H1 (cell line): ENCODE data around the gene DPYSL3. TPM values are rescaled to one million over a fixed set of nuclear protein-coding genes. Genes with fewer than 3 reads are reported as not detected.

Source experiments
- CTCF ChIA-PET: fragments of 300-600 bp; sonication (Branson Sonifier 250); formaldehyde crosslinking; loops from one replicate; lab custom pipeline; 2021; ENCODE audit not compliant: partially characterized antibody; lab: Charles Lee
- POLR2A ChIA-PET: fragments of 300-600 bp; sonication (Branson Sonifier 250); formaldehyde crosslinking; loops from one replicate; lab custom pipeline; 2021; ENCODE audit warnings: inconsistent platforms; ENCODE audit not compliant: partially characterized antibody; lab: Charles Lee
- DNase-seq, 2 experiments: peaks; one replicate each; pipeline versions ENCODE4 v3.0.0 to v3.0.0-alpha.2; 2010 to 2022; ENCODE audit warnings: low spot score in 2 of 2, low read depth in 1 of 2, mixed read lengths in 1 of 2
- FAIRE-seq: peaks from 2 replicates; lab custom pipeline; 2011; peaks lifted over from hg19 to GRCh38; lab: Jason Lieb, UNC
- H2AFZ ChIP-seq: 2 replicates; pipeline ENCODE4 v1.8.1; 2012; ENCODE audit warnings: low read length, inconsistent platforms
- H2AK5ac ChIP-seq: 2 replicates; pipeline ENCODE4 v1.6.1; 2013; ENCODE audit warnings: low read depth, low read length
- H2BK120ac ChIP-seq: replicated peaks from 2 replicates; pipeline ENCODE3; 2013; ENCODE audit warnings: low read depth, low read length, inconsistent platforms
- H2BK12ac ChIP-seq: 2 replicates; pipeline ENCODE4 v1.6.1; 2013; ENCODE audit warnings: low read depth, low read length
- H2BK15ac ChIP-seq: 2 replicates; pipeline ENCODE4 v1.6.1; 2013; ENCODE audit warnings: low read length
- H2BK20ac ChIP-seq: 2 replicates; pipeline ENCODE4 v1.6.1; 2013; ENCODE audit warnings: low read length
- H2BK5ac ChIP-seq: 2 replicates; pipeline ENCODE4 v1.6.1; 2013; ENCODE audit warnings: low read depth, low read length
- H3K14ac ChIP-seq: 2 replicates; pipeline ENCODE4 v1.6.1; 2013; ENCODE audit warnings: inconsistent platforms; ENCODE audit not compliant: insufficient read length
- H3K18ac ChIP-seq: 2 replicates; pipeline ENCODE4 v1.6.1; 2013; ENCODE audit warnings: low read length; ENCODE audit errors: extremely low read depth
- H3K23ac ChIP-seq: 2 replicates; pipeline ENCODE4 v1.6.1; 2013; ENCODE audit warnings: inconsistent platforms; ENCODE audit not compliant: insufficient read length
- H3K23me2 ChIP-seq: 2 replicates; pipeline ENCODE4 v1.6.1; 2013; ENCODE audit warnings: low read depth, low read length
- H3K27ac ChIP-seq: 2 replicates; pipeline ENCODE4 v1.6.1; 2011; ENCODE audit warnings: low read depth, low read length, inconsistent platforms
- H3K27me3 ChIP-seq, 4 experiments: replicated peaks in 1 of 4; 1 replicate in 1 of 4; 2 replicates in 3 of 4; pipeline versions ENCODE4 v1.6.1 to v1.8.1; 2011 to 2013; ENCODE audit warnings: low read length in 3 of 4, mild to moderate bottlenecking in 3 of 4, inconsistent platforms in 2 of 4, mixed read lengths in 2 of 4, moderate library complexity in 1 of 4; ENCODE audit not compliant: control insufficient read depth in 3 of 4, insufficient read depth in 3 of 4; ENCODE audit errors: extremely low read depth in 1 of 4
- H3K36me3 ChIP-seq, 4 experiments: 2 replicates each; pipeline versions ENCODE4 v1.6.1 to v1.8.1; 2011 to 2013; ENCODE audit warnings: mild to moderate bottlenecking in 4 of 4, low read length in 3 of 4, moderate library complexity in 2 of 4, control low read depth in 1 of 4, inconsistent platforms in 1 of 4; ENCODE audit not compliant: insufficient read depth in 4 of 4, control insufficient read depth in 2 of 4
- H3K4ac ChIP-seq: replicated peaks from 2 replicates; pipeline ENCODE3; 2013; ENCODE audit warnings: low read length, low read depth, mixed read lengths, inconsistent platforms; ENCODE audit not compliant: insufficient read length
- H3K4me1 ChIP-seq, 4 experiments: replicated peaks in 1 of 4; 1 replicate in 1 of 4; 2 replicates in 3 of 4; pipeline versions ENCODE4 v1.6.1 to v1.8.1; 2011 to 2013; ENCODE audit warnings: low read length in 3 of 4, inconsistent platforms in 2 of 4, mixed read lengths in 1 of 4; ENCODE audit not compliant: insufficient read depth in 4 of 4, control insufficient read depth in 3 of 4
- H3K4me2 ChIP-seq, 2 experiments: 2 replicates each; pipeline versions ENCODE4 v1.6.1 to v1.8.1; 2011 to 2013; ENCODE audit warnings: low read depth in 2 of 2, low read length in 2 of 2, control low read depth in 1 of 2, inconsistent platforms in 1 of 2, mild to moderate bottlenecking in 1 of 2; ENCODE audit not compliant: insufficient read depth in 1 of 2
- H3K4me3 ChIP-seq, 4 experiments: fragments of 200-600, 300-600 bp in 1 of 4; sonication (generic), shearing (Covaris generic), sonication (Bioruptor Twin) in 1 of 4; 2 replicates each; pipeline versions ENCODE4 v1.5.1 to v1.8.1; 2011 to 2016; ENCODE audit warnings: low read length in 4 of 4, low read depth in 3 of 4, control low read depth in 2 of 4, inconsistent platforms in 2 of 4, mild to moderate bottlenecking in 2 of 4, mixed read lengths in 1 of 4, moderate library complexity in 1 of 4; ENCODE audit not compliant: insufficient read depth in 2 of 4; ENCODE audit errors: extremely low read depth in 1 of 4
- H3K56ac ChIP-seq: replicated peaks from 2 replicates; pipeline ENCODE3; 2013; ENCODE audit warnings: low read depth, mild to moderate bottlenecking, mixed read lengths, low read length, inconsistent platforms; ENCODE audit not compliant: insufficient read length
- H3K79me1 ChIP-seq: 2 replicates; pipeline ENCODE4 v1.6.1; 2013; ENCODE audit warnings: low read depth, low read length, control low read depth
- H3K79me2 ChIP-seq, 2 experiments: 2 replicates each; pipeline versions ENCODE4 v1.6.1 to v1.8.1; 2012 to 2013; ENCODE audit warnings: low read length in 2 of 2, mild to moderate bottlenecking in 2 of 2, inconsistent platforms in 1 of 2; ENCODE audit not compliant: insufficient read depth in 2 of 2, control insufficient read depth in 1 of 2
- H3K9ac ChIP-seq, 4 experiments: replicated peaks in 1 of 4; 1 replicate in 1 of 4; 2 replicates in 3 of 4; pipeline versions ENCODE4 v1.6.1 to v1.8.1; 2011 to 2013; ENCODE audit warnings: low read depth in 3 of 4, low read length in 3 of 4, control low read depth in 2 of 4, mild to moderate bottlenecking in 2 of 4, moderate library complexity in 2 of 4, inconsistent platforms in 1 of 4; ENCODE audit errors: extremely low read depth in 1 of 4
- H3K9me3 ChIP-seq, 2 experiments: 2 replicates each; pipeline versions ENCODE4 v1.6.1 to v1.8.1; 2012 to 2013; ENCODE audit warnings: mild to moderate bottlenecking in 2 of 2, moderate library complexity in 2 of 2, control low read depth in 1 of 2, inconsistent platforms in 1 of 2, low read depth in 1 of 2, low read length in 1 of 2, mixed read lengths in 1 of 2; ENCODE audit not compliant: insufficient read depth in 2 of 2
- H4K20me1 ChIP-seq, 2 experiments: replicated peaks in 1 of 2; 2 replicates each; pipeline versions ENCODE3 to v1.8.1; 2011 to 2013; ENCODE audit warnings: inconsistent platforms in 2 of 2, low read length in 2 of 2, mild to moderate bottlenecking in 1 of 2; ENCODE audit not compliant: insufficient read depth in 2 of 2, control insufficient read depth in 1 of 2
- H4K5ac ChIP-seq: 2 replicates; pipeline ENCODE4 v1.6.1; 2013; ENCODE audit warnings: low read length, low read depth, mixed read lengths, inconsistent platforms; ENCODE audit not compliant: insufficient read length
- H4K8ac ChIP-seq: 2 replicates; pipeline ENCODE4 v1.8.0; 2013; ENCODE audit warnings: mild to moderate bottlenecking, moderate library complexity, low read length, inconsistent platforms; ENCODE audit not compliant: insufficient read depth; ENCODE audit errors: extremely low read depth
- H4K91ac ChIP-seq: replicated peaks from 2 replicates; pipeline ENCODE3; 2013; ENCODE audit warnings: low read length, mixed read lengths, inconsistent platforms; ENCODE audit not compliant: insufficient read length
- CBX8 ChIP-seq: fragments of 300-800, 300-1000 bp; sonication (generic); IDR thresholded peaks from 2 replicates; pipeline ENCODE4 v1.7.1; 2016; ENCODE audit warnings: low read depth, low read length, borderline replicate concordance
- CEBPB ChIP-seq: IDR thresholded peaks from 2 replicates; pipeline ENCODE4 v1.6.1; 2012; ENCODE audit warnings: low read depth, low read length
- CTBP2 ChIP-seq: IDR thresholded peaks from 2 replicates; pipeline ENCODE4 v1.7.0; 2011; ENCODE audit warnings: borderline replicate concordance, mild to moderate bottlenecking, moderate library complexity, mixed read lengths, low read length; ENCODE audit not compliant: insufficient read depth, insufficient read length
- CTCF ChIP-seq, 3 experiments: IDR thresholded peaks; 1 replicate in 2 of 3; 2 replicates in 1 of 3; pipeline versions ENCODE4 v1.5.1 to v1.6.1; 2011; ENCODE audit warnings: low read length in 3 of 3, mild to moderate bottlenecking in 3 of 3, inconsistent platforms in 2 of 3, low read depth in 1 of 3, moderate library complexity in 1 of 3; ENCODE audit not compliant: insufficient read depth in 1 of 3; ENCODE audit errors: control extremely low read depth in 1 of 3
- HDAC6 ChIP-seq: IDR thresholded peaks from one replicate; pipeline ENCODE4 v1.7.1; 2012; ENCODE audit warnings: low read depth, mild to moderate bottlenecking, inconsistent platforms, low read length, moderate library complexity
- JUN ChIP-seq: IDR thresholded peaks from 2 replicates; pipeline ENCODE4 v1.6.1; 2011; ENCODE audit warnings: low read depth, mild to moderate bottlenecking, improper control_type of control experiment, low read length
- NRF1 ChIP-seq: IDR thresholded peaks from 2 replicates; pipeline ENCODE4 v1.6.1; 2011; ENCODE audit warnings: mild to moderate bottlenecking, low read depth, low read length, improper control_type of control experiment
- SIN3A ChIP-seq, 2 experiments: IDR thresholded peaks in 1 of 2; conservative IDR thresholded peaks in 1 of 2; 2 replicates each; pipeline ENCODE4 v1.6.1; 2011 to 2012; ENCODE audit warnings: low read length in 2 of 2, improper control_type of control experiment in 1 of 2, low read depth in 1 of 2, mild to moderate bottlenecking in 1 of 2
- SIRT6 ChIP-seq: IDR thresholded peaks from one replicate; pipeline ENCODE4 v1.7.1; 2012; ENCODE audit warnings: low read length, inconsistent platforms
- WGBS, 2 experiments: shearing (Covaris generic) in 1 of 2; methylation state at CpG; one replicate each; pipeline versions ENCODE4 v1.1.6 to v1.1.7; 2013 to 2015; ENCODE audit warnings: low lambda C conversion rate in 2 of 2, mixed read lengths in 2 of 2, inconsistent platforms in 1 of 2, low coverage in 1 of 2, missing lambda C conversion rate in 1 of 2; ENCODE audit not compliant: insufficient replicate concordance in 2 of 2, insufficient coverage in 1 of 2, insufficient read length in 1 of 2; ENCODE audit errors: extremely low coverage in 1 of 2, missing lambda C conversion rate in 1 of 2; 5-methylcytosine and 5-hydroxymethylcytosine counted together
- polyA plus RNA-seq, 7 experiments: library from polyadenylated mRNA; depleted of rRNA in 3 of 7; stranded (reverse) in 5 of 7; unstranded in 2 of 7; fragments of >200 nt in 5 of 7; fragments of 200-250 nt in 2 of 7; gene quantifications; 1 replicate in 5 of 7; 2 replicates in 1 of 7; 4 replicates in 1 of 7; pipeline versions ENCODE4 v1.2.1 to v1.2.3, GENCODE V29; 2011 to 2013; ENCODE audit warnings: missing spikeins in 2 of 7, mixed read lengths in 2 of 7
- total RNA-seq: library from RNA; stranded (reverse); fragmentation: NEBNext Ultra II Directional; extraction: Animal tissue kit (Norgen Biotek cat#: 25700); gene quantifications from 2 replicates; pipeline ENCODE4 v1.2.1, GENCODE V29; 2021

DPYSL3 gene
- total and polyA plus RNA-seq, 2 of the 8 experiments (the other 6 are each of a cell fraction or from before 2014, with no cell fraction given), result 268 to 387 TPM

GRCh38 chr5:147532156-147532555 is 22.3 kb upstream of the DPYSL3 start:
- 95% methylated on average over 1 of the region's 1 CpG; no CpG with 5 or more reads in 1 of the 2 experiments for WGBS, 2 experiments
- no peak overlapping the region for H3K56ac ChIP-seq
- TF ChIP-seq SIRT6, result no peak
- no peak for TF ChIP-seq CTBP2
- no peak for TF ChIP-seq NRF1
- TF ChIP-seq SIN3A (conservative IDR thresholded peaks at IDR 0.05 in 1 of 2, IDR thresholded peaks at IDR 0.05 in 1 of 2; ENCODE audit: low read depth in 1 of 2, low read length in 2 of 2), result no peak
- no peak for TF ChIP-seq JUN
- no peak for TF ChIP-seq CEBPB
- no peak for TF ChIP-seq CTCF (IDR thresholded peaks at IDR 0.05; ENCODE audit: control extremely low read depth in 1 of 3, insufficient read depth in 1 of 3, low read depth in 1 of 3, low read length in 3 of 3)
- TF ChIP-seq HDAC6, result no peak
- no peak for TF ChIP-seq CBX8

More at GRCh38 chr5:147532156-147532555, 22.3 kb upstream of the DPYSL3 start:
- Histone ChIP-seq H3K9me3 (no peaks in the 10 kb centered on the region), H2BK5ac (no peak overlapping the region), H4K20me1 (no peaks in the 10 kb centered on the region), H3K27me3 (no peaks in the 10 kb centered on the region), H3K23ac (no peak overlapping the region), H4K5ac (no peak overlapping the region), H3K18ac (no peak overlapping the region), H2BK20ac (no peak overlapping the region), H3K79me1 (no peaks in the 10 kb centered on the region), H3K23me2 (no peaks in the 10 kb centered on the region), H3K9ac (no peak overlapping the region), H2BK12ac (no peak overlapping the region), H2BK15ac (no peak overlapping the region), H3K14ac (no peak overlapping the region), H4K8ac (no peak overlapping the region), H4K91ac (no peak overlapping the region), H3K4ac (no peak overlapping the region), H3K4me1 (no peaks in the 10 kb centered on the region), H3K79me2 (no peaks in the 10 kb centered on the region), H3K4me2 (no peak overlapping the region), H2AFZ (no peak overlapping the region), H2BK120ac (no peak overlapping the region), H2AK5ac (no peak overlapping the region), H3K36me3 (no peaks in the 10 kb centered on the region), H3K27ac (no peak overlapping the region), H3K4me3 (no peak overlapping the region)
- FAIRE-seq, result no peak
- POLR2A ChIA-PET, result interaction anchor here (1.2 kb wide), 1 partner anchor 35 kb away, joined by 3 read pairs; no protein-coding TSS in a partner anchor
- CTCF ChIA-PET, result interaction anchor here (3.0 kb wide), 1 partner anchor 45 kb away, joined by 13 read pairs; no protein-coding TSS in a partner anchor
- no peak for DNase-seq
